ENCODE measurements around the gene FAM162A. TPM values are rescaled to one million over a fixed set of nuclear protein-coding genes. Genes with fewer than 3 reads are reported as not detected.

FAM162A gene
- total RNA-seq, 4 donors from 2014 or later, result 28.6 to 40.3 (median 33.4) TPM

GRCh38 chr3:122366379-122366749 lies 17.6 kb upstream of the FAM162A start:
- Histone ChIP-seq H3K36me3 (peaks cover 72% of the 10 kb centered on the region), H3K27ac (no peak overlapping the region), H3K9me3 (no peaks in the 10 kb centered on the region), H3K27me3 (no peaks in the 10 kb centered on the region), H3K4me3 (no peak overlapping the region), H3K4me1 (peaks cover 5% of the 10 kb centered on the region)
- 91% methylated on average over 5 of the region's 5 CpGs for WGBS
- DNase-seq (ENCODE audit: low spot score in 2 of 2), result no peak
- no peak for TF ChIP-seq POLR2AphosphoS5 (IDR thresholded peaks at IDR 0.05)
- TF ChIP-seq POLR2A (IDR thresholded peaks at IDR 0.05), result no peak
- no peak for TF ChIP-seq EP300 (IDR thresholded peaks at IDR 0.05)
- TF ChIP-seq CTCF (IDR thresholded peaks at IDR 0.05), result no peak

- no peaks in the 10 kb centered on the region for H3K9me3 ChIP-seq
- no peaks in the 10 kb centered on the region for H3K27me3 ChIP-seq
- TF ChIP-seq CTCF (IDR thresholded peaks at IDR 0.05) (no peak), EP300 (IDR thresholded peaks at IDR 0.05) (no peak), POLR2AphosphoS5 (IDR thresholded peaks at IDR 0.05) (no peak), POLR2A (IDR thresholded peaks at IDR 0.05) (no peak)
- no peak overlapping the region for H3K27ac ChIP-seq
- H3K4me1 ChIP-seq, result no peaks in the 10 kb centered on the region
- no peak overlapping the region for H3K4me3 ChIP-seq
- WGBS, result 91% methylated on average over 1 of the region's 1 CpG
- H3K36me3 ChIP-seq, result peaks cover 19% of the 10 kb centered on the region
- no peak for DNase-seq (ENCODE audit: low spot score in 2 of 2)
Measured at GRCh38 chr3:122374034-122374433, 9.9 kb upstream of the FAM162A start.

- Histone ChIP-seq H3K4me1 (peaks cover 12% of the 10 kb centered on the region), H3K9me3 (no peaks in the 10 kb centered on the region), H3K4me3 (no peak overlapping the region), H3K27me3 (no peaks in the 10 kb centered on the region), H3K36me3 (peaks cover 4% of the 10 kb centered on the region), H3K27ac (no peak overlapping the region)
- WGBS, result 85% methylated on average over 4 of the region's 4 CpGs
- no peak for DNase-seq (ENCODE audit: low spot score in 2 of 2)
- TF ChIP-seq POLR2A (IDR thresholded peaks at IDR 0.05) (no peak), EP300 (IDR thresholded peaks at IDR 0.05) (no peak)
Measured at GRCh38 chr3:122377975-122378374, 6.0 kb upstream of the FAM162A start.

- DNase-seq (ENCODE audit: low spot score in 2 of 2), result peak; percentile 91 to 93
- no peaks in the 10 kb centered on the region for H3K9me3 ChIP-seq
- H3K27me3 ChIP-seq, result no peaks in the 10 kb centered on the region
- TF ChIP-seq EP300 (IDR thresholded peaks at IDR 0.05) (no peak), CTCF (IDR thresholded peaks at IDR 0.05) (no peak), POLR2A (IDR thresholded peaks at IDR 0.05) (peak in 1 of 2 donors; percentile 26), POLR2AphosphoS5 (IDR thresholded peaks at IDR 0.05) (peak in 1 of 3 donors; percentile 53)
- H3K4me1 ChIP-seq, result peaks cover 35% of the 10 kb centered on the region
- under 1% methylated on average over 30 of the region's 31 CpGs for WGBS
- H3K27ac ChIP-seq, result peak within 1 kb of the TSS; percentile 84
- no peaks in the 10 kb centered on the region for H3K36me3 ChIP-seq
- H3K4me3 ChIP-seq, result peak within 1 kb of the TSS; percentile 91
Measured at GRCh38 chr3:122382888-122383666, 905 bp upstream of the FAM162A start, which contains the start of gene MIX23. TSS of gene MIX23 (minus strand) at chr3:122383231. CDS start at chr3:122383224, 7 bp downstream.

- peaks cover 24% of the 10 kb centered on the region for H3K4me1 ChIP-seq
- TF ChIP-seq POLR2A (IDR thresholded peaks at IDR 0.05) (no peak), EP300 (IDR thresholded peaks at IDR 0.05) (no peak), POLR2AphosphoS5 (IDR thresholded peaks at IDR 0.05) (no peak), CTCF (IDR thresholded peaks at IDR 0.05) (no peak)
- no peaks in the 10 kb centered on the region for H3K36me3 ChIP-seq
- H3K27me3 ChIP-seq, result no peaks in the 10 kb centered on the region
- 90% methylated on average over 3 of the region's 3 CpGs for WGBS
- H3K4me3 ChIP-seq, result no peak overlapping the region
- H3K9me3 ChIP-seq, result no peaks in the 10 kb centered on the region
- no peak overlapping the region for H3K27ac ChIP-seq
- no peak for DNase-seq (ENCODE audit: low spot score in 2 of 2)
Measured at GRCh38 chr3:122387709-122388108, 3.7 kb downstream of the FAM162A start.

Measured in suprapubic skin (tissue), 4 donors.